ENCODE results near the gene MDM2.
A peak's percentile ranks its signal among the peaks of the same experiment; 100 is the strongest.

Gene MDM2

DNA sequence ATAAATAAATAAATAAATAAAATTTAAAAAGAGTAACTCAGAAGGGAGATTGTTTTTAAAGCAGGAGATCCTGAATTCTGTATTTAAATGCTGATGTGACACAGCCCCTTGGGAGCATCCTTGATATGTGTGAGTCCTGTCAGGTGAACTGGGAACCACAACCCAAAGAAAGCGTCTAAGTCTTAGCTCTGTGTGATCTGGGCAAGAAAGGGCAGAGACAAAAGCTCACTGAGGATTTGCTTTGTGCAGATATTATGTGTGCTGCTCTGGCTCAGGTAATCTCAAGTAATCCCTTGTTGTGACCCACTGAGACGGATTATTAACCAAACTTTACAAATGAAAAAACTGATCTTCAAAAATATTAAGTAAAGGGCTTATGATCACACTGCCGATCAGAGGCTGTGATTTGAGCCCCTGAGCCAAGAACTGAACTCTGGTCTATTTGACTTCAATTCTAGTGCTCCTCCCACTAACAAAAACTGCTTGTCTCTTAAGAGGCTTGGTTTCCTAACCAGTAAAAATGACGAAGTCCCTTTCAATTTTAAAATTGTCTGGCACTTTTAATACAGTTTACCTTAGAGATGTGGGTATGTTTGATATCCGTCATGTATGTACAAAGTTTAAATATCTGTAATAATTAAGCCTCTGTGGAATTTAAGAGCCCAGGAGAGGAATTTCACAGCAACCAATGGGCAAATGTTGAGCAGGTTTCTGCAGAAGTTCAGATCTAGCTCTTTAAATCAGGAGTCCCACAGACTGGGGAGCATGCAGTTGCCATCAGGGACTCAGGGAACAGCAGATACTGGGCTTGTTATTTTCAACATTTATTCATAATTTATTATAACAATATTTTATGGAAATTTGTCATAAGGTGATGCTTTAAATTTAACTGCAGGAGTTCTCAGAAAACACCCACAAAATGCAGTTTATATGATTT, 78.9 kb downstream of the MDM2 start:
- no peak for DNase-seq
- in situ Hi-C loops (cut with MboI; ENCODE audit: low pct_unique_long_range_greater_than_20kb, low sequenced_read_pairs): no loop called here

DNA sequence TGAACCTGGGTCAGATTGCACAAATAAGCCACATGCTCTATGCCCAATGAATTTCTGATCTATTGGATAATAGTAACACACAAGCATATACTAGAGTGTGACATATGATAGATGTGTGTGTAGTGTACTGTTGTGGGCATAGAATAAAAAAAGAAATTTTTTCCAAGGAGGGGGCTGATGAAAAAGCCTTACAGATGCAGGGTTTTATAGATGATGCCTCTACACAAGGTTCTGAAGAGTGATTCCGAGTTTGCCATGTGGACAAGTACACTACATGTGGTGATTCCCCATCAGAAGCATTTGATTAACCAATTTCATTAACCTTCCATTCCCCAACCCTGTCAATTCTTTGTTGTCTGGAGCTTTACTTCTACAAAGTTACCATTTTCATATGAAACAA, 79.7 kb downstream of the MDM2 start:
- in situ Hi-C loops (cut with MboI; ENCODE audit: low pct_unique_long_range_greater_than_20kb, low sequenced_read_pairs): no loop called here

DNA sequence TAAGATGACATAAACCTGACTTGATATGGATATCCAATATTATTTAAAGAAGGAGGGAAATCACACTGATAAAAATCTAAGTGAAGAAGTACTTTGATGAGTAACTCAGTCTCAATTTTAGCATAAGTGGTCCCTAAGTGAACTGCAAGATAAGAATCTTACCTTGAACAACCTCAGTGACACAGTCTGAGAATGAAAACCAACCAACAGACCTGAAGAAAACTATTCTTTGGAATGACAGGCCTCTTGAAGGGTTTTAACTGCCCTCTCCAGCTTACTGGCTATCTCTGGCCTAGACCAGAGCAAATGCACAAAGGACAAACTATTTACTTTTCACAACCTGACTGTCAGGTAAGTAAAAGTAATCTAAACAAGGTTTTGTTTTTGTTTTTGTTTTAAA, 80.3 kb downstream of the MDM2 start:
- no peak for DNase-seq

More for the DNA sequence above, 79.7 kb downstream of the MDM2 start:
- DNase-seq: no peak

DNA sequence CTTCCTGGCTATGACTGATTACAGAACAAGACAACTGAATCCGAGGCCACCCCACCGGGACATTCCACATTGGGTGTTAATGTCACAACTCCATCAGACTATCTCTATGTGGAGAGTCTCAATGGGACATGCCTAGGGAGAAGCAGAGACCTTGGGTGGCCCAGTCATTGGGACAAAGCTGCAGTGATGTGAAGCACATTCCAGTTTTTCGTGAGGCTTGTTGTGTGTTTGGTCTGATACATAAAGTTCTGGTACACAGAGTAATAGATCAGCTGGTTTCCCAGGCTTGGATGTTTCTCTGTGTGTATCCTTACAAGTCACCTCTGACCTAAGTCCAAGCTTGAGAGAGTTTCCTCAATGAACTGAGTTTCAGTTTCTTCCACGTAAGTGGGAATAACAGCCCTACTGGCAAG, 82.7 kb downstream of the MDM2 start:
- in situ Hi-C loops (cut with MboI; ENCODE audit: low pct_unique_long_range_greater_than_20kb, low sequenced_read_pairs): no loop called here
- no peak for DNase-seq

More for the DNA sequence above, 80.3 kb downstream of the MDM2 start:
- in situ Hi-C loops (cut with MboI; ENCODE audit: low pct_unique_long_range_greater_than_20kb, low sequenced_read_pairs): no loop called here

DNA sequence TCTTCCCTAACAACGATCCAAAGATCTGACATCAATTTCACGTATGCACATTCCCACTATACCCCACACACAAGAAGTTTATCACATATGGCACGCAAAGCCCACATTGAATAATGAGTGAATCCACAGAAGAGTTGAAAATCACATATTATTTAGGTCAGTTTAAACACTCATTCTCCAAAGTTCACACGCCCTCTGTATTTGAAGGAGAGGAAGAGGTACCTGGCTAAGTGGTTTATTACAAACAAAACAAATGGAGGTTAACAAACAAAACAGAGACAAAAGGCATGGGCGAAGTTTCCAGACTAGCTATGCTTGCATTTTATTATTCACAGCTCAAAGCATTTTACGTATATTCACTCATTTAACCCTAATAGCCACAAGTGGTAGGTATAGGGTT, 83.2 kb downstream of the MDM2 start:
- in situ Hi-C loops (cut with MboI; ENCODE audit: low pct_unique_long_range_greater_than_20kb, low sequenced_read_pairs): no loop called here
- no peak for DNase-seq

DNA sequence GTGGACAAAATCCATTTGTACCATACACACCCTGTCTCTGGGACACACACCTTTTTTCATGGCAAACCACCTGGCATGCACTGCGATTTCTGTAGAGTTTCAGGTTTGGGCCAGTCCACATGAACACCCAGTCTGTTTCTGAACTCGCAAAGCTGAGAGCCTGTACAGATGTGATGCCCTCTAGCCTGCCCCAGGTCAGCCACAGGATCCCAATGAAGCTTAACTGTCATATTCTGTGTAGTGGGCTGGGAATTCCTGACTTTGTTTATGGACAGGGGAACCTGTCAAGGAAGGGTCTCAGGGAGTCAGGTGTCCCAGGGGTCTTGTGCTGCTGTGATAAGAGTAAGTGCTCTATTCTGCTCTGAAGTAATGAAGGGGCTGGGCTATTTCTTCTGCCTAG, 85.2 kb downstream of the MDM2 start:
- in situ Hi-C loops (cut with MboI; ENCODE audit: low pct_unique_long_range_greater_than_20kb, low sequenced_read_pairs): no loop called here

DNA sequence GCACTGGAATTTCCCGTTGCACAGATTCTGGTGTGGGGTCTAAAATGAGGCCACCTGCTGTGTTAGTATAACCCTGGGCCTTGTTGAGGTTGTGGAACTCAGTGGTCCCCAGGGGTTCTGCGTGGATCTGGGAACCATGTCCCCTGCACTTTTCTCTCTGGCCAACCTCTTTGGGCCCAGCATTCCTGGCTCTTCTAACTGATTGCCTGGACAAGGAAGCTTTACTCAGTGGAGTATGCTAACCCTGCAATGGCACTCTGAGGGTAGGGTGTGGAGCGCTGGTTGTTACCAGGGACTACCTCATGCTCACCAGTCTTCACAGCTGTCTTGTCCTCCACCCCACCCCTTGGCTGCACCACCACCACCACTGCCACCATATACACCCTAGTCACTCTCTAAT, 85.8 kb downstream of the MDM2 start:
- in situ Hi-C loops (cut with MboI; ENCODE audit: low pct_unique_long_range_greater_than_20kb, low sequenced_read_pairs): no loop called here
- DNase-seq: no peak

More for the DNA sequence above, 85.2 kb downstream of the MDM2 start:
- DNase-seq: no peak

DNA sequence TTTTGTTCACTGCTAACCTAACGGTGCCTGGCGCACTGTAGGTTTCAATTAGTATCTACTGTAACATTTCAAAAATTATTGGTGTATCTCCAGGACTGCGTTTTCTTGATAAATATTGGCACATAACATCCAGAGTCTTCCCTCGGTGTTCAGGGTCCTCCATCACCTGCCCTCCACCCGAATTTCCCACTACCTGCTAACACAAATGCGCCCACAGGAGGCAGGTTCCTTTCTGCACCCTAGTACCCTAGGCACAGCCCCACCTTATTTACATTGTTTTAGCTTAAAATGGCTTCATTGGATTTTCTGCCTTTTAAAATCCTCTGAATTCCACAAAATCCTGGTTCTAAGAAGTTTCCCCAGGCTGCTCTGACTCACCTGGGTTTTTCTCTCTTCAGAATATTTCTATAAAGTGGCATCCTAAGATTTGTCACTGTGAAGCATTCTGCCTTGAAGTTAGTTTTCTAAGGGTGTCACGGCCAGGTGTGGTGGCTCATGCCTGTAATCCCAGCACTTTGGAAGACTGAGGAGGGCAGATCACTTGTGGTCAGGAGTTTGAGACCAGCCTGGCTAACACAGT, 86.4 kb downstream of the MDM2 start:
- in situ Hi-C loops (cut with MboI; ENCODE audit: low pct_unique_long_range_greater_than_20kb, low sequenced_read_pairs): no loop called here
- DNase-seq: no peak

DNA sequence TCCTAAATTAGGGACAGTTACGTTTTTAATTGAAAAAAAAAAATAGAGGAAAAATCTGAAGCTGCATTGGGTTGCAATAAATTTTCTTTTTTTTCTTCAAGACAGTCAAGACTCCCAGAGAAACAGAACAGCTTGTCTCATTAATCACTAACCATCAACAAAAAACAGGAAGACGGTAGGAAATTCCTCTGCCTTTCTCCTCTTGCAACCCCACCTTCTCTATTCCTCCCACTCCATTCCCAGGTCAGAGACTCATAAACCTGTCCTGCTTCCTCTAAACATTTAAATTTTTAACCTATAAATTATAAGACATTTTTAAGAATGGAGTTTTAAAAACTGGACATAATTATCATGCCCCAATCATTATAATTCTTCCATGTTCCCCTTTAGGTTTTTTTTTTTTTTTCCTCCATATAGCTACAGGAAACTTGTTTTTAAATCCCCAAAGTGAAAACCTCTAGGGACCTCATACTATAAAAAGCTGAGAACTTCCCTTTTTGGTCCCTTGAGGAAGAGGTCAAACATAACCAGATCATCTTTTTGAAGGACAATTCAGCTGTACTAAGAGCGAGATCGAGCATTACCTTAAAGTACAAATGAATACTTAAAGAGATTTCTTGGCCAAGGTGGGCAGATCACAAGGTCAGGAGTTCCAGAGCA, 89.0 kb downstream of the MDM2 start:
- DNase-seq: peak; percentile 58
- in situ Hi-C loops (cut with MboI; ENCODE audit: low pct_unique_long_range_greater_than_20kb, low sequenced_read_pairs): no loop called here

DNA sequence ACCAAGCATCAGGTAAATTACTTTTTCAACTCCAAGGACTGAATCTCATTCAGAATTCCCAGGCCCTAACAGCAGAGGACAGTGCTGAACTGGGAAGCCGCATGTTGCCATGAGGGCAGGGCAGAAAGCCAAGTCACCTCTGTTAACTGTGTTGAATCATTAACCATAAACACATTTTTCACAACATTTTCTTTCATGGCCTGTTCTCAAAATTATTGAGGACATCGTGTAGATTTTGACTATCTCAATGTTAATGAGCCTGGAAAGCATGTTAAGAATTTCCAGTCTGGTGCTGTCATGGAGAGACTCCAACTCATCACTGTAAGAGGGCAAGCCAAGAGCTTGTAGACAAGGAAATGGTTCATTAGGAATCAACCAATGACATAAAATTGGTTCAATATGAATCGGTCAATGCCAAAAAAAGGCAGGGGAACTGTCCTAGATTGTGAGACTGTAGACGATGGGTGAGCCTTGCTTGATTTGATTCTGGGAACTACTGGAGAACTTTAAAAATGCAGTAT, 91.3 kb downstream of the MDM2 start:
- DNase-seq: no peak
- in situ Hi-C loops (cut with MboI; ENCODE audit: low pct_unique_long_range_greater_than_20kb, low sequenced_read_pairs): no loop called here

DNA sequence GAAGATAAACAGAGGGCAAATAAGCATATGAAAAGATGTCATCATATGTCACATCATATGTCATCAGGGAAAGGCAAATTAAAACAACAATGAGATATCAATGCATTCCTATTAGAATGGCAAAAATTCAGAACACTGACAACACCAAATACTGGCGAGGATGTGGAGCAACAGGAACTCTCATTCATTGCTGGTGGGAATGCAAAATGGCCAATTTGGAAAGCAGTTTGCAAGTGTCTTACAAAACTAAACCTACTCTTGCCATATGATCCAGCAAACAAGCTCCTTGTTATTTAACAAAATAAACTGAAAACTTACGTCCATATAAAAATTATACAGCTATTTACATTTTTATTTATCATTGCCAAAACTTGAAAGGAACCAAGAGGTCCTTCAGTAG, 92.3 kb downstream of the MDM2 start:
- in situ Hi-C loops (cut with MboI; ENCODE audit: low pct_unique_long_range_greater_than_20kb, low sequenced_read_pairs): no loop called here
- no peak for DNase-seq
